HepG2 (cell line): ENCODE measurements around the gene ZBTB45. TPM values are rescaled to one million over a fixed set of nuclear protein-coding genes. Genes with fewer than 3 reads are reported as not detected.

Source experiments
- EHMT2 ChIP-seq: fragments of 200-600 bp; sonication (generic); IDR thresholded peaks from 2 replicates; pipeline ENCODE4 v1.7.0; 2017; ENCODE audit warnings: antibody characterized with exemption, low read depth, low read length, borderline replicate concordance
- HHEX ChIP-seq: IDR thresholded peaks from 2 replicates; pipeline ENCODE4 v1.6.1; 2016; ENCODE audit warnings: control low read depth
- HNRNPK ChIP-seq: fragments of 200-400 bp; formaldehyde crosslinking; IDR thresholded peaks from 2 replicates; pipeline ENCODE4 v1.6.1; 2018; ENCODE audit warnings: low read length, low read depth, moderate library complexity, mild to moderate bottlenecking; ENCODE audit not compliant: poor library complexity, severe bottlenecking
- JDP2 ChIP-seq: sonication (generic); formaldehyde crosslinking; IDR thresholded peaks from 2 replicates; pipeline ENCODE4 v1.8.1; 2022; ENCODE audit warnings: missing genetic modification reagents, borderline replicate concordance
- KMT2A ChIP-seq: sonication (generic); formaldehyde crosslinking; IDR thresholded peaks from 2 replicates; pipeline ENCODE4 v1.4.0; 2020; ENCODE audit warnings: missing genetic modification reagents
- NBN ChIP-seq: fragments of 450-650 bp; conservative IDR thresholded peaks from 2 replicates; pipeline ENCODE4 v1.6.1; 2017
- PHB2 ChIP-seq: fragments of 450-650 bp; IDR thresholded peaks from 2 replicates; pipeline ENCODE4 v1.6.1; 2018; ENCODE audit not compliant: partially characterized antibody
- SMARCE1 ChIP-seq: fragments of 450-650 bp; IDR thresholded peaks from 2 replicates; pipeline ENCODE4 v1.6.1; 2017; ENCODE audit warnings: borderline replicate concordance
- ZBTB7B ChIP-seq: sonication (generic); formaldehyde crosslinking; IDR thresholded peaks from 2 replicates; pipeline ENCODE4 v1.4.0; 2020; ENCODE audit warnings: missing genetic modification reagents
- ZC3H13 ChIP-seq: sonication (generic); formaldehyde crosslinking; IDR thresholded peaks from 2 replicates; pipeline ENCODE4 v1.8.1; 2023; ENCODE audit warnings: mild to moderate bottlenecking, missing genetic modification reagents, moderate library complexity
- ZNF331 ChIP-seq: sonication (generic); formaldehyde crosslinking; IDR thresholded peaks from 2 replicates; pipeline ENCODE4 v1.4.0; 2020; ENCODE audit warnings: missing genetic modification reagents
- ZNF530 ChIP-seq: sonication (generic); formaldehyde crosslinking; IDR thresholded peaks from 2 replicates; pipeline ENCODE4 v1.5.0; 2020; ENCODE audit warnings: low read depth, mild to moderate bottlenecking, missing genetic modification reagents
- ZNF569 ChIP-seq: sonication (generic); formaldehyde crosslinking; IDR thresholded peaks from 2 replicates; pipeline ENCODE4 v1.5.0; 2020; ENCODE audit warnings: mild to moderate bottlenecking, missing genetic modification reagents, moderate library complexity, borderline replicate concordance
- polyA plus RNA-seq, 8 experiments: library from polyadenylated mRNA; depleted of rRNA in 3 of 8; stranded (reverse) in 7 of 8; unstranded in 1 of 8; fragments of >200 nt; fragmentation: Illumina TruSeq in 4 of 8; extraction: Trizol in 4 of 8; gene quantifications; 2 replicates each; pipeline versions ENCODE4 v1.2.1 to v1.2.3, GENCODE V29; 2011 to 2016; ENCODE audit warnings: low read depth in 4 of 8, missing spikeins in 1 of 8, mixed read lengths in 1 of 8; ENCODE audit not compliant: insufficient read depth in 1 of 8
- total RNA-seq, 5 experiments: library from RNA; depleted of rRNA; stranded (reverse); fragments of >200 nt; fragmentation: Illumina TruSeq; extraction: Trizol; gene quantifications; 2 replicates each; pipeline ENCODE4 v1.2.3, GENCODE V29; 2016; ENCODE audit warnings: low read depth in 1 of 5
- TF ChIP-seq, protein P1 (sequence below): sonication (generic); formaldehyde crosslinking; IDR thresholded peaks from 2 replicates; pipeline ENCODE4 v1.5.0; 2020; ENCODE audit warnings: missing genetic modification reagents, mild to moderate bottlenecking, borderline replicate concordance
- TF ChIP-seq, protein P2 (sequence below): sonication (generic); formaldehyde crosslinking; IDR thresholded peaks from 2 replicates; pipeline ENCODE4 v1.4.0; 2020; ENCODE audit warnings: missing genetic modification reagents, borderline replicate concordance
- TF ChIP-seq, protein P3 (sequence below): sonication (generic); formaldehyde crosslinking; IDR thresholded peaks from 2 replicates; pipeline ENCODE4 v1.4.0; 2020; ENCODE audit warnings: missing genetic modification reagents
- TF ChIP-seq, protein P4 (sequence below): IDR thresholded peaks from 2 replicates; pipeline ENCODE4 v1.6.1; 2012; ENCODE audit warnings: low read depth, low read length, improper control_type of control experiment
- TF ChIP-seq, protein P5 (sequence below): sonication (generic); formaldehyde crosslinking; IDR thresholded peaks from 2 replicates; pipeline ENCODE4 v1.4.0; 2020; ENCODE audit warnings: missing genetic modification reagents, mild to moderate bottlenecking, borderline replicate concordance

Gene ZBTB45
- total and polyA plus RNA-seq, 2 of the 13 experiments (the other 11 are each of a cell fraction or from before 2014, with no cell fraction given): 3.0 to 3.7 TPM

DNA sequence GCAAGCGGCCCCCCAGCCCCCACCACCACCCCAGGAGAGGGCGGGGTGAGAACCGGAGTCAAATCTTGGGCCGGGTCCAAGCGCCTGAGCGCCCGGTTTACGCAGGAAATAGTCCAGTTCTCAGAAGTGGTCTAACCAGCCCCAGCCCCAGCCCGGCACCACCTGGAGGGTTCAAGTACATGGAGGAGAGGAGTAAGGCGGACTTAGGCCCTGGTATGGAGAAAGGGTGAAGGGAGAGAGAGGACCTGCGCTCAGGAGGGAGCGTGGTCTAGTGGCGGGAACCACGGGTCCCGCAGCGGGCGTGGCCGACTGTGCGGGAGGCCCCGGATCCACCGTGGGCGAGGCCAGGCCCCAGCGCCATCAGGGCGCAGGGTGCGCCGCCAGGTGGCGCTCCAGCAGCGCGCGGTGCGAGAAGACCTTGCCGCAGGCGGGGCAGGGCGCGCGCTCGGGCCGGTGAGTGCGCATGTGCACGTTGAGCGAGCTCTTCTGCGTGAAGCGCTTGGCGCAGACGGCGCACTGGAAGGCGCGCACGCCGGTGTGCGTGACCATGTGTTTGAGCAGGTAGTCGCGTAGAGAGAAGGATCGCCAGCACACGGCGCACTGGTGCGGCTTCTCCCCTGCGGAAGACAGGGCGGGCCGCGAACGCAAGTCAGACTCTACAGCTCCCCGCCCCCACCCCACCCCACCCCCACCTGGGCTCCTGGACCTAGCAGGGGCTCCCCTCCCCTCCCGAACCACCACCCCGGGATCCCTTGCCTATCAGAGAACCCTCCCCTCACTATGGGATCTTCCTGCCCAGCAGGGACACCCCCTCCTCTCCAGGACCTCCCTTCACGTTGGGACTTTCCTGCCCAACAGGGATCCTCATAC is 5.7 kb downstream of the ZBTB45 start (continued):
- TF ChIP-seq KMT2A (CRISPR knock-in tag) (no peak), NBN (no peak), HHEX (no peak), SMARCE1 (no peak), EHMT2 (no peak), HNRNPK (peak; percentile 91), ZNF569 (CRISPR knock-in tag) (no peak), ZNF331 (peak; percentile 81), JDP2 (no peak), ZNF530 (CRISPR knock-in tag) (no peak), ZC3H13 (CRISPR knock-in tag) (peak; percentile 94), PHB2 (no peak), ZBTB7B (CRISPR knock-in tag) (0 out of 2 replicates have a peak, but pooled peaks have one; percentile 56)
- TF ChIP-seq, protein P1, sequence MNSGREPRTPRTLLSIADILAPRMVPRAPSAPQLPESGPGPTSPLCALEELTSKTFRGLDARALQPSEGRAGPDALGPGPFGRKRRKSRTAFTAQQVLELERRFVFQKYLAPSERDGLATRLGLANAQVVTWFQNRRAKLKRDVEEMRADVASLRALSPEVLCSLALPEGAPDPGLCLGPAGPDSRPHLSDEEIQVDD: peak; percentile 29; the same call in 1 of the 2 replicates
- TF ChIP-seq, protein P2, sequence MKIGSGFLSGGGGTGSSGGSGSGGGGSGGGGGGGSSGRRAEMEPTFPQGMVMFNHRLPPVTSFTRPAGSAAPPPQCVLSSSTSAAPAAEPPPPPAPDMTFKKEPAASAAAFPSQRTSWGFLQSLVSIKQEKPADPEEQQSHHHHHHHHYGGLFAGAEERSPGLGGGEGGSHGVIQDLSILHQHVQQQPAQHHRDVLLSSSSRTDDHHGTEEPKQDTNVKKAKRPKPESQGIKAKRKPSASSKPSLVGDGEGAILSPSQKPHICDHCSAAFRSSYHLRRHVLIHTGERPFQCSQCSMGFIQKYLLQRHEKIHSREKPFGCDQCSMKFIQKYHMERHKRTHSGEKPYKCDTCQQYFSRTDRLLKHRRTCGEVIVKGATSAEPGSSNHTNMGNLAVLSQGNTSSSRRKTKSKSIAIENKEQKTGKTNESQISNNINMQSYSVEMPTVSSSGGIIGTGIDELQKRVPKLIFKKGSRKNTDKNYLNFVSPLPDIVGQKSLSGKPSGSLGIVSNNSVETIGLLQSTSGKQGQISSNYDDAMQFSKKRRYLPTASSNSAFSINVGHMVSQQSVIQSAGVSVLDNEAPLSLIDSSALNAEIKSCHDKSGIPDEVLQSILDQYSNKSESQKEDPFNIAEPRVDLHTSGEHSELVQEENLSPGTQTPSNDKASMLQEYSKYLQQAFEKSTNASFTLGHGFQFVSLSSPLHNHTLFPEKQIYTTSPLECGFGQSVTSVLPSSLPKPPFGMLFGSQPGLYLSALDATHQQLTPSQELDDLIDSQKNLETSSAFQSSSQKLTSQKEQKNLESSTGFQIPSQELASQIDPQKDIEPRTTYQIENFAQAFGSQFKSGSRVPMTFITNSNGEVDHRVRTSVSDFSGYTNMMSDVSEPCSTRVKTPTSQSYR: peak; percentile 46; the same call in 1 of the 2 replicates
- TF ChIP-seq, protein P3, sequence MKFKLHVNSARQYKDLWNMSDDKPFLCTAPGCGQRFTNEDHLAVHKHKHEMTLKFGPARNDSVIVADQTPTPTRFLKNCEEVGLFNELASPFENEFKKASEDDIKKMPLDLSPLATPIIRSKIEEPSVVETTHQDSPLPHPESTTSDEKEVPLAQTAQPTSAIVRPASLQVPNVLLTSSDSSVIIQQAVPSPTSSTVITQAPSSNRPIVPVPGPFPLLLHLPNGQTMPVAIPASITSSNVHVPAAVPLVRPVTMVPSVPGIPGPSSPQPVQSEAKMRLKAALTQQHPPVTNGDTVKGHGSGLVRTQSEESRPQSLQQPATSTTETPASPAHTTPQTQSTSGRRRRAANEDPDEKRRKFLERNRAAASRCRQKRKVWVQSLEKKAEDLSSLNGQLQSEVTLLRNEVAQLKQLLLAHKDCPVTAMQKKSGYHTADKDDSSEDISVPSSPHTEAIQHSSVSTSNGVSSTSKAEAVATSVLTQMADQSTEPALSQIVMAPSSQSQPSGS: peak; percentile 32; the same call in 1 of the 2 replicates
- TF ChIP-seq, protein P4, sequence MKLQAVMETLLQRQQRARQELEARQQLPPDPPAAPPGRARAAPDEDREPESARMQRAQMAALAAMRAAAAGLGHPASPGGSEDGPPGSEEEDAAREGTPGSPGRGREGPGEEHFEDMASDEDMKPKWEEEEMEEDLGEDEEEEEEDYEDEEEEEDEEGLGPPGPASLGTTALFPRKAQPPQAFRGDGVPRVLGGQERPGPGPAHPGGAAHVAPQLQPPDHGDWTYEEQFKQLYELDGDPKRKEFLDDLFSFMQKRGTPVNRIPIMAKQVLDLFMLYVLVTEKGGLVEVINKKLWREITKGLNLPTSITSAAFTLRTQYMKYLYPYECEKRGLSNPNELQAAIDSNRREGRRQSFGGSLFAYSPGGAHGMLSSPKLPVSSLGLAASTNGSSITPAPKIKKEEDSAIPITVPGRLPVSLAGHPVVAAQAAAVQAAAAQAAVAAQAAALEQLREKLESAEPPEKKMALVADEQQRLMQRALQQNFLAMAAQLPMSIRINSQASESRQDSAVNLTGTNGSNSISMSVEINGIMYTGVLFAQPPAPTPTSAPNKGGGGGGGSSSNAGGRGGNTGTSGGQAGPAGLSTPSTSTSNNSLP: no peak
- TF ChIP-seq, protein P5, sequence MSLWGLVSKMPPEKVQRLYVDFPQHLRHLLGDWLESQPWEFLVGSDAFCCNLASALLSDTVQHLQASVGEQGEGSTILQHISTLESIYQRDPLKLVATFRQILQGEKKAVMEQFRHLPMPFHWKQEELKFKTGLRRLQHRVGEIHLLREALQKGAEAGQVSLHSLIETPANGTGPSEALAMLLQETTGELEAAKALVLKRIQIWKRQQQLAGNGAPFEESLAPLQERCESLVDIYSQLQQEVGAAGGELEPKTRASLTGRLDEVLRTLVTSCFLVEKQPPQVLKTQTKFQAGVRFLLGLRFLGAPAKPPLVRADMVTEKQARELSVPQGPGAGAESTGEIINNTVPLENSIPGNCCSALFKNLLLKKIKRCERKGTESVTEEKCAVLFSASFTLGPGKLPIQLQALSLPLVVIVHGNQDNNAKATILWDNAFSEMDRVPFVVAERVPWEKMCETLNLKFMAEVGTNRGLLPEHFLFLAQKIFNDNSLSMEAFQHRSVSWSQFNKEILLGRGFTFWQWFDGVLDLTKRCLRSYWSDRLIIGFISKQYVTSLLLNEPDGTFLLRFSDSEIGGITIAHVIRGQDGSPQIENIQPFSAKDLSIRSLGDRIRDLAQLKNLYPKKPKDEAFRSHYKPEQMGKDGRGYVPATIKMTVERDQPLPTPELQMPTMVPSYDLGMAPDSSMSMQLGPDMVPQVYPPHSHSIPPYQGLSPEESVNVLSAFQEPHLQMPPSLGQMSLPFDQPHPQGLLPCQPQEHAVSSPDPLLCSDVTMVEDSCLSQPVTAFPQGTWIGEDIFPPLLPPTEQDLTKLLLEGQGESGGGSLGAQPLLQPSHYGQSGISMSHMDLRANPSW (CRISPR knock-in tag): no peak
